GM12891 (cell line): Measurements from ENCODE around the gene KIN.

Experiments used
- POLR2A ChIP-seq: IDR thresholded peaks from 2 replicates; pipeline ENCODE4 v1.6.1; 2011; ENCODE audit warnings: low read depth, low read length, control low read depth
- POLR2AphosphoS5 ChIP-seq: IDR thresholded peaks from 2 replicates; pipeline ENCODE4 v1.6.1; 2011; ENCODE audit warnings: low read depth, low read length, control low read depth
- SPI1 ChIP-seq: IDR thresholded peaks from 2 replicates; pipeline ENCODE4 v1.6.1; 2011; ENCODE audit warnings: low read depth, low read length, control low read depth

DNA sequence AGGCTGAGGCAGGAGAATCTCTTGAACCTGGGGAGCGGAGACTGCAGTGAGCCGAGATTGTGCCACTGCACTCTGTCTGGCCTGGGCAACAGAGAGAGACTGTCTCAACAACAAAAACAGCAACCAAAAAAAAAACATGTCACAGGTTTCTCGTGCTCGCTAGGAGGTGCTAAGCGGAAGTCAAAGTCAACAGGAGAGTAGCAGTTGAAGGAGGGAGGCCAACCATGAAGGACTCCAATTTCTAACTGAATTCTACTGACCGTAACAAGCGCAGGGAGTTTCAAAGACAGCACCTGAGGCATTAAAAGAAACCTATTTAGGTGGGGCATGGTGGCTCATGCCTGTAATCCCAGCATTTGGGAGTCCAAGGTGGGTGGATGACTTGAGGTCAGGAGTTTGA is 19.4 kb downstream of the KIN start:
- TF ChIP-seq POLR2A (no peak), POLR2AphosphoS5 (no peak), SPI1 (no peak)
